K562 (cell line): Measurements from ENCODE around the gene SPNS1. TPM values are rescaled to one million over a fixed set of nuclear protein-coding genes. Genes with fewer than 3 reads are reported as not detected.

Experiments used
- ATAC-seq: fragments of 200-7000 bp; cut with Tn5 transposase; 3 replicates; pipeline ENCODE4 v1.9.1; 2020; ENCODE audit warnings: moderate library complexity
- BruUV-seq: library from RNA; stranded (reverse); fragments of 400-500 nt; replicated peaks from 2 replicates; lab custom pipeline; 2021; lab: Mats Ljungman, UMichigan
- CTCF ChIA-PET: fragments of 300-600 bp; formaldehyde crosslinking; extraction: SDS; loops from one replicate; lab custom pipeline; 2021; ENCODE audit warnings: low intra/inter-chr PET ratio; lab: Yijun Ruan, JAX
- POLR2A ChIA-PET: fragments of 300-600, 350-650 bp; sonication (Branson Sonifier 250); formaldehyde crosslinking; extraction: SDS; loops from one replicate; lab custom pipeline; 2021; ENCODE audit warnings: antibody characterized with exemption, inconsistent platforms; lab: Yijun Ruan, JAX
- DNase-seq, 4 experiments: peaks; one replicate each; pipeline versions ENCODE4 v3.0.0 to v3.0.0-alpha.2; 2011 to 2018; ENCODE audit warnings: low spot score in 3 of 4, mixed read lengths in 3 of 4; ENCODE audit errors: extremely low read depth in 1 of 4
- FAIRE-seq: peaks from 2 replicates; lab custom pipeline; 2011; peaks lifted over from hg19 to GRCh38; lab: Jason Lieb, UNC
- H2AFZ ChIP-seq: 2 replicates; pipeline ENCODE4 v1.6.0; 2011; ENCODE audit warnings: low read depth, low read length, control low read depth, inconsistent platforms
- H3K27ac ChIP-seq: fragments of 200-600 bp; 3 replicates; pipeline ENCODE4 v1.8.0; 2011; ENCODE audit warnings: low read depth, mild to moderate bottlenecking, control low read depth, inconsistent platforms, low read length, moderate library complexity, mixed read lengths; ENCODE audit errors: extremely low read depth
- H3K27me3 ChIP-seq, 2 experiments: fragments of 300-600 bp in 1 of 2; 2 replicates in 1 of 2; 3 replicates in 1 of 2; pipeline versions ENCODE4 v1.6.0 to v1.8.0; 2011; ENCODE audit warnings: inconsistent platforms in 2 of 2, low read length in 2 of 2, mild to moderate bottlenecking in 1 of 2, mixed read lengths in 1 of 2, moderate library complexity in 1 of 2; ENCODE audit not compliant: control insufficient read depth in 2 of 2, insufficient read depth in 2 of 2
- H3K36me3 ChIP-seq: fragments of 300-600 bp; 3 replicates; pipeline ENCODE4 v1.8.0; 2011; ENCODE audit warnings: mild to moderate bottlenecking, low read length, inconsistent platforms; ENCODE audit not compliant: control insufficient read depth, insufficient read depth
- H3K4me1 ChIP-seq, 2 experiments: fragments of 200-600 bp in 1 of 2; replicated peaks in 1 of 2; 2 replicates in 1 of 2; 3 replicates in 1 of 2; pipeline versions ENCODE4 v1.5.1 to v1.8.0; 2011; ENCODE audit warnings: inconsistent platforms in 2 of 2, low read length in 2 of 2, mild to moderate bottlenecking in 1 of 2, mixed read lengths in 1 of 2, moderate library complexity in 1 of 2; ENCODE audit not compliant: control insufficient read depth in 2 of 2, insufficient read depth in 2 of 2
- H3K4me2 ChIP-seq: 2 replicates; pipeline ENCODE4 v1.6.1; 2011; ENCODE audit warnings: low read length, control low read depth, inconsistent platforms, mixed read lengths; ENCODE audit not compliant: insufficient read depth
- H3K4me3 ChIP-seq: fragments of 200-600 bp; sonication (generic), shearing (Covaris generic); 2 replicates; pipeline ENCODE4 v1.5.1; 2016; ENCODE audit warnings: control low read depth, inconsistent platforms
- H3K79me2 ChIP-seq: fragments of 200-600 bp; 3 replicates; pipeline ENCODE4 v1.8.0; 2011; ENCODE audit warnings: low read length, inconsistent platforms; ENCODE audit not compliant: control insufficient read depth, insufficient read depth
- H3K9ac ChIP-seq, 2 experiments: 2 replicates each; pipeline versions ENCODE4 v1.6.0 to v1.6.1; 2011; ENCODE audit warnings: low read depth in 2 of 2, low read length in 2 of 2, control low read depth in 1 of 2, inconsistent platforms in 1 of 2, mild to moderate bottlenecking in 1 of 2, mixed read lengths in 1 of 2; ENCODE audit not compliant: insufficient read depth in 1 of 2
- H3K9me1 ChIP-seq: one replicate; pipeline ENCODE4 v1.6.0; 2011; ENCODE audit warnings: inconsistent platforms, mild to moderate bottlenecking, low read length, moderate library complexity; ENCODE audit not compliant: control insufficient read depth, insufficient read depth
- H3K9me3 ChIP-seq: replicated peaks from 2 replicates; pipeline ENCODE4 v1.5.1; 2011; ENCODE audit warnings: low read depth, low read length, inconsistent platforms; ENCODE audit not compliant: control insufficient read depth, insufficient read depth
- H4K20me1 ChIP-seq: replicated peaks from 2 replicates; pipeline ENCODE4 v1.6.1; 2011; ENCODE audit warnings: low read length, inconsistent platforms, mixed read lengths; ENCODE audit not compliant: control insufficient read depth, insufficient read depth
- ARID4B ChIP-seq: sonication (generic); formaldehyde crosslinking; IDR thresholded peaks from 2 replicates; pipeline ENCODE4 v1.8.0; 2022; ENCODE audit warnings: mild to moderate bottlenecking, missing genetic modification reagents
- ARNT ChIP-seq, 2 experiments: fragments of 450-650 bp; IDR thresholded peaks; 2 replicates each; pipeline ENCODE4 v1.6.1; 2016; ENCODE audit warnings: mild to moderate bottlenecking in 1 of 2
- CTCF ChIP-seq, 3 experiments: IDR thresholded peaks in 2 of 3; conservative IDR thresholded peaks in 1 of 3; 2 replicates each; pipeline ENCODE4 v1.5.1; 2011 to 2012; ENCODE audit warnings: low read length in 3 of 3, mild to moderate bottlenecking in 3 of 3, control low read depth in 2 of 3, improper control_type of control experiment in 1 of 3, inconsistent platforms in 1 of 3, low read depth in 1 of 3, mixed read lengths in 1 of 3, moderate library complexity in 1 of 3; ENCODE audit not compliant: insufficient read depth in 2 of 3
- EGR1 ChIP-seq: fragments of 450-650 bp; conservative IDR thresholded peaks from 2 replicates; pipeline ENCODE4 v1.6.1; 2017; ENCODE audit warnings: mild to moderate bottlenecking
- MAFK ChIP-seq: IDR thresholded peaks from 2 replicates; pipeline ENCODE4 v1.6.1; 2011; ENCODE audit warnings: low read length, improper control_type of control experiment
- MTA2 ChIP-seq: fragments of 450-650 bp; IDR thresholded peaks from 2 replicates; pipeline ENCODE4 v1.6.1; 2016; ENCODE audit warnings: low read depth
- NR2C2 ChIP-seq, 2 experiments: fragments of 200-800 bp in 1 of 2; sonication (Bioruptor generic) in 1 of 2; sonication (generic) in 1 of 2; formaldehyde crosslinking in 1 of 2; IDR thresholded peaks; 2 replicates each; pipeline versions ENCODE4 v1.6.1 to v1.8.0; 2016 to 2022; ENCODE audit warnings: mild to moderate bottlenecking in 1 of 2, missing compliant biosample characterization in 1 of 2, missing genetic modification characterization in 1 of 2, missing genetic modification reagents in 1 of 2
- RBM22 ChIP-seq: fragments of 200-400 bp; formaldehyde crosslinking; IDR thresholded peaks from 2 replicates; pipeline ENCODE4 v1.6.1; 2018; ENCODE audit warnings: low read length, low read depth; ENCODE audit not compliant: poor library complexity, severe bottlenecking
- SAP30 ChIP-seq: fragments of 200-600 bp; sonication (generic); IDR thresholded peaks from 2 replicates; pipeline ENCODE4 v1.6.1; 2012; ENCODE audit warnings: borderline replicate concordance, low read depth, mild to moderate bottlenecking, moderate library complexity, low read length, control low read depth, inconsistent platforms; ENCODE audit not compliant: insufficient read depth, poor library complexity, severe bottlenecking
- SNIP1 ChIP-seq: fragments of 450-650 bp; IDR thresholded peaks from 2 replicates; pipeline ENCODE4 v1.7.1; 2017; ENCODE audit warnings: low read depth, mild to moderate bottlenecking
- TEAD4 ChIP-seq, 2 experiments: sonication (generic) in 1 of 2; formaldehyde crosslinking in 1 of 2; IDR thresholded peaks; 2 replicates each; pipeline versions ENCODE4 v1.6.1 to v1.8.0; 2012 to 2022; ENCODE audit warnings: borderline replicate concordance in 1 of 2, inconsistent platforms in 1 of 2, low read length in 1 of 2, mild to moderate bottlenecking in 1 of 2, missing genetic modification reagents in 1 of 2
- WGBS: fragments of 100-300 bp; shearing (Covaris generic); methylation state at CpG from one replicate; pipeline ENCODE4 v1.1.6; 2016; ENCODE audit warnings: low coverage, mixed read lengths; ENCODE audit not compliant: insufficient coverage; ENCODE audit errors: missing lambda C conversion rate; 5-methylcytosine and 5-hydroxymethylcytosine counted together
- in situ Hi-C: fragments of 300-500 bp; cut with MboI; formaldehyde crosslinking; loops from 4 replicates; pipeline ENCODE4 v1.15.0; 2018; ENCODE audit warnings: inconsistent platforms, mixed read lengths
- intact Hi-C: fragments of 100-400 bp; cut with micrococcal nuclease; formaldehyde crosslinking; loops from 2 replicates; pipeline ENCODE4 v1.14.2; 2022
- polyA plus RNA-seq, 8 experiments: library from polyadenylated mRNA; depleted of rRNA in 4 of 8; stranded (reverse) in 5 of 8; unstranded in 3 of 8; fragments of >200 nt; fragmentation: Nextera tagmentation in 2 of 8; fragmentation: Illumina TruSeq in 1 of 8; extraction: Ambion mirVana in 2 of 8; extraction: Trizol in 1 of 8; gene quantifications; 2 replicates each; pipeline versions ENCODE4 v1.2.1 to v1.2.3, GENCODE V29; 2011 to 2014; ENCODE audit warnings: inconsistent platforms in 1 of 8, missing spikeins in 1 of 8
- total RNA-seq, 7 experiments: library from RNA; depleted of rRNA in 6 of 7; stranded (reverse); fragments of >200 nt in 6 of 7; fragmentation: Illumina TruSeq in 2 of 7; extraction: Trizol in 2 of 7; gene quantifications; 2 replicates each; pipeline versions ENCODE4 v1.2.1 to v1.2.3, GENCODE V29; 2011 to 2021; ENCODE audit warnings: low replicate concordance in 1 of 7

SPNS1 gene
- total and polyA plus RNA-seq, 9 of the 15 experiments (the other 6 are each of a cell fraction or from before 2014, with no cell fraction given) = 0.58 to 64.9 (median 13.7) TPM

GRCh38 chr16:28935924-28936783 is 38.4 kb upstream of the SPNS1 start:
- FAIRE-seq (peak; percentile 99), ATAC-seq (peak; percentile 99), DNase-seq (peak; percentile 96 to 99 (median 98))
- H3K36me3 ChIP-seq = no peaks in the 10 kb centered on the region
- WGBS = 1% methylated on average over 27 of the region's 36 CpGs
- peak overlapping the region; percentile 73 for H3K27ac ChIP-seq
- peaks cover 8 to 48% of the 10 kb centered on the region in 2 experiments; a peak in 4 of 5 replicates for H3K4me1 ChIP-seq
- H3K4me2 ChIP-seq = peak overlapping the region; percentile 98
- H3K79me2 ChIP-seq = peaks cover 9% of the 10 kb centered on the region
- H3K9ac ChIP-seq = peak overlapping the region; percentile 70 to 92
- no peaks in the 10 kb centered on the region for H4K20me1 ChIP-seq
- in situ Hi-C loops = loop anchor here (25.0 kb wide), 1 partner anchor 499 kb away; no protein-coding TSS in a partner anchor
- TSS peak; percentile 65 for BruUV-seq
- peak overlapping the region; percentile 48 for H3K4me3 ChIP-seq
- no peaks in the 10 kb centered on the region for H3K9me1 ChIP-seq
- no peaks in the 10 kb centered on the region for H3K27me3 ChIP-seq
- H3K9me3 ChIP-seq = no peaks in the 10 kb centered on the region
- intact Hi-C loops = loop anchor here (5.0 kb wide), 1 partner anchor 54 kb away; no protein-coding TSS in a partner anchor
- CTCF ChIA-PET = interaction anchor here (1.4 kb wide), 1 partner anchor 10 kb away, joined by 4 read pairs; no protein-coding TSS in a partner anchor
- H2AFZ ChIP-seq = peak overlapping the region; percentile 96
- POLR2A ChIA-PET = interaction anchor here (0.7 to 1.2 kb wide), 6 partner anchors 9 to 101 kb away, joined by 3 to 5 read pairs (median 4); partner anchors contain the start of gene SH2B1
- TF ChIP-seq NR2C2 (CRISPR knock-in tag; IDR thresholded peaks at IDR 0.05) (no peak), NR2C2 (tag; IDR thresholded peaks at IDR 0.05) (peak; percentile 45; the same call in 1 of the 2 replicates), ARID4B (CRISPR knock-in tag) (peak; percentile 68; the same call in 1 of the 2 replicates), ARNT (IDR thresholded peaks at IDR 0.05) (no peak), MTA2 (no peak), SAP30 (peak; percentile 76), EGR1 (peak; percentile 79), CTCF (IDR thresholded peaks at IDR 0.05 in 2 of 3, conservative IDR thresholded peaks at IDR 0.05 in 1 of 3; ENCODE audit: insufficient read depth in 2 of 3, low read depth in 1 of 3, low read length in 3 of 3) (peak in 1 of 3 experiments; percentile 5; a peak in 1 of 6 replicates), MAFK (no peak), SNIP1 (peak; percentile 63; the same call in 1 of the 2 replicates), TEAD4 (IDR thresholded peaks at IDR 0.05; ENCODE audit: low read length) (peak; percentile 16; the same call in 1 of the 2 replicates), TEAD4 (CRISPR knock-in tag; IDR thresholded peaks at IDR 0.05; ENCODE audit: borderline replicate concordance) (no peak), RBM22 (no peak)
